ENCODE results near the gene GALNT17. TPM values are rescaled to one million over a fixed set of nuclear protein-coding genes. Genes with fewer than 3 reads are reported as not detected.

Gene GALNT17
- total RNA-seq, 1 experiment from 2014 or later = not detected

DNA sequence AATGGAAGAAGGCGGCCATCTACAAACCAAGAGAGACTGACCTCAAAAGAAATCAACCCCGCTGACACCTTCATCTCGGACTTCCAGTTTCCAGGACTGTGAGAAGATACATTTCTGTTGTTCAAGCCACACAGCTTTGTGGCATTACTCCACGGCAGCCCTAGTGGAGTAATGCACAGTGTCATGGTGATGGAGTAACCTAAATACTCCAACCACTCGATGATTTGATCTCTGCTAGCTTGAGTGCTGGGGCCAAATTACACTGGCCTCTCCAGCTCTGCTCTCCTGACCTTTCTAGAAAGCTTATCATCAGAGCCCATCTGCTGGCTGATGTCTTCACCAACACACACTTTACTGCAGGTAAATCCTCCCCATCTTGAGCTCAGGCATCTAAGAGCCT, 52.2 kb downstream of the GALNT17 start:
- CTCF ChIA-PET = no interaction called here

GRCh38 chr7:71184609-71185008, 52.7 kb downstream of the GALNT17 start:
- ATAC-seq (no peak), DNase-seq (ENCODE audit: low read depth, low spot score) (no peak)
- no TSS peak for BruUV-seq (replicated peaks)
- CTCF ChIA-PET = no interaction called here
- Histone ChIP-seq H3K4me3 (ENCODE audit: low read depth in 2 of 2, low read length in 2 of 2) (no peak overlapping the region), H3K27me3 (ENCODE audit: control insufficient read depth, insufficient read depth, low read length) (no peaks in the 10 kb centered on the region), H3K27ac (ENCODE audit: low read length) (no peak overlapping the region), H3K4me1 (ENCODE audit: control insufficient read depth, insufficient read depth, low read length) (no peaks in the 10 kb centered on the region), H3K9me3 (ENCODE audit: control insufficient read depth, insufficient read depth, low read depth, low read length) (no peaks in the 10 kb centered on the region), H3K36me3 (ENCODE audit: control insufficient read depth, insufficient read depth, low read length) (no peaks in the 10 kb centered on the region)
- in situ Hi-C loops (cut with HindIII; ENCODE audit: low pct_unique_long_range_greater_than_20kb, low sequenced_read_pairs) = no loop called here
- TF ChIP-seq, protein P1, sequence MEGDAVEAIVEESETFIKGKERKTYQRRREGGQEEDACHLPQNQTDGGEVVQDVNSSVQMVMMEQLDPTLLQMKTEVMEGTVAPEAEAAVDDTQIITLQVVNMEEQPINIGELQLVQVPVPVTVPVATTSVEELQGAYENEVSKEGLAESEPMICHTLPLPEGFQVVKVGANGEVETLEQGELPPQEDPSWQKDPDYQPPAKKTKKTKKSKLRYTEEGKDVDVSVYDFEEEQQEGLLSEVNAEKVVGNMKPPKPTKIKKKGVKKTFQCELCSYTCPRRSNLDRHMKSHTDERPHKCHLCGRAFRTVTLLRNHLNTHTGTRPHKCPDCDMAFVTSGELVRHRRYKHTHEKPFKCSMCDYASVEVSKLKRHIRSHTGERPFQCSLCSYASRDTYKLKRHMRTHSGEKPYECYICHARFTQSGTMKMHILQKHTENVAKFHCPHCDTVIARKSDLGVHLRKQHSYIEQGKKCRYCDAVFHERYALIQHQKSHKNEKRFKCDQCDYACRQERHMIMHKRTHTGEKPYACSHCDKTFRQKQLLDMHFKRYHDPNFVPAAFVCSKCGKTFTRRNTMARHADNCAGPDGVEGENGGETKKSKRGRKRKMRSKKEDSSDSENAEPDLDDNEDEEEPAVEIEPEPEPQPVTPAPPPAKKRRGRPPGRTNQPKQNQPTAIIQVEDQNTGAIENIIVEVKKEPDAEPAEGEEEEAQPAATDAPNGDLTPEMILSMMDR (IDR thresholded peaks at IDR 0.05) = no peak
- TF ChIP-seq POLR2AphosphoS5 (IDR thresholded peaks at IDR 0.05; ENCODE audit: low read depth, low read length) = no peak
- no peak for TF ChIP-seq TCF7L2 (IDR thresholded peaks at IDR 0.05; ENCODE audit: low read depth, low read length)
- TF ChIP-seq, protein P2, sequence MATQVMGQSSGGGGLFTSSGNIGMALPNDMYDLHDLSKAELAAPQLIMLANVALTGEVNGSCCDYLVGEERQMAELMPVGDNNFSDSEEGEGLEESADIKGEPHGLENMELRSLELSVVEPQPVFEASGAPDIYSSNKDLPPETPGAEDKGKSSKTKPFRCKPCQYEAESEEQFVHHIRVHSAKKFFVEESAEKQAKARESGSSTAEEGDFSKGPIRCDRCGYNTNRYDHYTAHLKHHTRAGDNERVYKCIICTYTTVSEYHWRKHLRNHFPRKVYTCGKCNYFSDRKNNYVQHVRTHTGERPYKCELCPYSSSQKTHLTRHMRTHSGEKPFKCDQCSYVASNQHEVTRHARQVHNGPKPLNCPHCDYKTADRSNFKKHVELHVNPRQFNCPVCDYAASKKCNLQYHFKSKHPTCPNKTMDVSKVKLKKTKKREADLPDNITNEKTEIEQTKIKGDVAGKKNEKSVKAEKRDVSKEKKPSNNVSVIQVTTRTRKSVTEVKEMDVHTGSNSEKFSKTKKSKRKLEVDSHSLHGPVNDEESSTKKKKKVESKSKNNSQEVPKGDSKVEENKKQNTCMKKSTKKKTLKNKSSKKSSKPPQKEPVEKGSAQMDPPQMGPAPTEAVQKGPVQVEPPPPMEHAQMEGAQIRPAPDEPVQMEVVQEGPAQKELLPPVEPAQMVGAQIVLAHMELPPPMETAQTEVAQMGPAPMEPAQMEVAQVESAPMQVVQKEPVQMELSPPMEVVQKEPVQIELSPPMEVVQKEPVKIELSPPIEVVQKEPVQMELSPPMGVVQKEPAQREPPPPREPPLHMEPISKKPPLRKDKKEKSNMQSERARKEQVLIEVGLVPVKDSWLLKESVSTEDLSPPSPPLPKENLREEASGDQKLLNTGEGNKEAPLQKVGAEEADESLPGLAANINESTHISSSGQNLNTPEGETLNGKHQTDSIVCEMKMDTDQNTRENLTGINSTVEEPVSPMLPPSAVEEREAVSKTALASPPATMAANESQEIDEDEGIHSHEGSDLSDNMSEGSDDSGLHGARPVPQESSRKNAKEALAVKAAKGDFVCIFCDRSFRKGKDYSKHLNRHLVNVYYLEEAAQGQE (IDR thresholded peaks at IDR 0.05; ENCODE audit: insufficient read depth in 1 of 2, low read depth in 2 of 2, low read length in 1 of 2) = no peak
- TF ChIP-seq SIN3A (IDR thresholded peaks at IDR 0.05; ENCODE audit: borderline replicate concordance, insufficient read depth, low read depth, low read length) = no peak
- intact Hi-C loops (cut with micrococcal nuclease; ENCODE audit: unreplicated experiment) = no loop called here
- POLR2A ChIA-PET = no interaction called here

More for the DNA sequence above, 52.2 kb downstream of the GALNT17 start:
- Histone ChIP-seq H3K27ac (ENCODE audit: low read length) (no peak overlapping the region), H3K27me3 (ENCODE audit: control insufficient read depth, insufficient read depth, low read length) (no peaks in the 10 kb centered on the region), H3K4me1 (ENCODE audit: control insufficient read depth, insufficient read depth, low read length) (no peaks in the 10 kb centered on the region), H3K36me3 (ENCODE audit: control insufficient read depth, insufficient read depth, low read length) (no peaks in the 10 kb centered on the region), H3K9me3 (ENCODE audit: control insufficient read depth, insufficient read depth, low read depth, low read length) (no peaks in the 10 kb centered on the region), H3K4me3 (ENCODE audit: low read depth in 2 of 2, low read length in 2 of 2) (no peak overlapping the region)
- ATAC-seq = no peak
- POLR2A ChIA-PET = no interaction called here
- no peak for TF ChIP-seq SIN3A (IDR thresholded peaks at IDR 0.05; ENCODE audit: borderline replicate concordance, insufficient read depth, low read depth, low read length)
- TF ChIP-seq POLR2AphosphoS5 (IDR thresholded peaks at IDR 0.05; ENCODE audit: low read depth, low read length) = no peak
- TF ChIP-seq, protein P2 (IDR thresholded peaks at IDR 0.05; ENCODE audit: insufficient read depth in 1 of 2, low read depth in 2 of 2, low read length in 1 of 2) = no peak
- TF ChIP-seq TCF7L2 (IDR thresholded peaks at IDR 0.05; ENCODE audit: low read depth, low read length) = no peak
- TF ChIP-seq, protein P1 (IDR thresholded peaks at IDR 0.05) = no peak
- intact Hi-C loops (cut with micrococcal nuclease; ENCODE audit: unreplicated experiment) = no loop called here
- no peak for DNase-seq (ENCODE audit: low read depth, low spot score)
- BruUV-seq (replicated peaks) = no TSS peak
- in situ Hi-C loops (cut with HindIII; ENCODE audit: low pct_unique_long_range_greater_than_20kb, low sequenced_read_pairs) = no loop called here
